Mesangial cell (primary cell): ENCODE data around the gene ALX4. TPM values are rescaled to one million over a fixed set of nuclear protein-coding genes. Genes with fewer than 3 reads are reported as not detected.

ENCODE experiments used
- total RNA-seq: library from RNA; depleted of rRNA; stranded (reverse); fragments of >200 nt; gene quantifications from 2 replicates; pipeline ENCODE4 v1.2.3, GENCODE V29; 2015

The ALX4 gene
- not detected in 2 replicates for total RNA-seq

DNA sequence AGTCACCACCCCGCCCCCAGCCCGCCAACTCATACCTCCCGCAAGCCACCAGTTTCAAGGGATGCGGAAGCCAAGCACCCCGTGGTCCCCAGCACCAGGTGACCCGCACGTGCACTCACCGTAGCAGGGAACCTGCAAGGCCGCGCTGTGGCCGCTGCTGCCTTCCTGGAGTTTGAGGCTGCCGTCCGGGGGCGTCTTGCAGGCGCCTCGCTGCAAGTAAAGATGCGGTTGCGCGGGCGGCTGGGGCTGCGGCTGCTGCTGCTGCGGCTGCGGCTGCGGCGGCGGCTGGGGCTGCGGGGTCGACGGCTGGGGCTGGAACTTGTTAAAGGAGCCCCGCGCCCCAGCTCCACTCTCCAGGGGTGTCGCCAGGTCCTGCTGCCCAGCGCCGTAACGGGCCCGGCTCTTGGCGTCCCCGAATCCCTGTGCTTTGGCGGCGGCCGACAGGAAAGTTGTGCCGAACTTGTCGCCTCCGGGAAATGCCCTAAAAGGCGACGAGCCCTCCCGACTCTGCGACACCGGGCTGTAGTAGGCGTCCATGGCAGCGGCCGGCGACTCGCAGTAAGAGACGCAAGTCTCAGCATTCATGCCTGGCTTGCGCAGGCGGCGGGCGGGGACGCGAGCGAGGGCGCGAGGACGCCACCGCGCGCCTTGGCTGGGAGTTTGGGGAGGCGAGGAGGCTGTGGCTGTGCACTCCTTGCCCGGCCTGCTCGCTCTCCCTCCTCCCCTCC lies at the start of gene ALX4:
Gene ALX4 (minus strand): TSS at position 662 of the 728 bp plus-strand sequence. CDS start 77 bp downstream, at position 585.

Other genes starting within 250 kb of the ALX4 start
- 4.4 and 10.9 TPM in 2 replicates for gene ACCS, start 243.9 kb downstream of the ALX4 start, total RNA-seq
- gene EXT2, start 214.5 kb downstream of the ALX4 start, total RNA-seq = 130 and 150 TPM in 2 replicates